GM12878 (cell line): ENCODE measurements around the gene TRIOBP. TPM values are rescaled to one million over a fixed set of nuclear protein-coding genes. Genes with fewer than 3 reads are reported as not detected.

Experiments used
- BHLHE40 ChIP-seq, 2 experiments: fragments of 450-650 bp in 1 of 2; IDR thresholded peaks; 2 replicates each; pipeline ENCODE4 v1.6.1; 2011 to 2017; ENCODE audit warnings: low read depth in 2 of 2, borderline replicate concordance in 1 of 2, improper control_type of control experiment in 1 of 2, low read length in 1 of 2, mild to moderate bottlenecking in 1 of 2
- CBX5 ChIP-seq: sonication (generic); IDR thresholded peaks from 2 replicates; pipeline ENCODE4 v1.6.1; 2016; ENCODE audit warnings: low read depth, moderate library complexity, mild to moderate bottlenecking, inconsistent platforms
- DPF2 ChIP-seq: fragments of 450-650 bp; IDR thresholded peaks from 2 replicates; pipeline ENCODE4 v1.6.1; 2017; ENCODE audit warnings: mild to moderate bottlenecking
- FOXK2 ChIP-seq: fragments of 450-650 bp; IDR thresholded peaks from 2 replicates; pipeline ENCODE4 v1.6.1; 2017; ENCODE audit warnings: mild to moderate bottlenecking, moderate library complexity
- MYB ChIP-seq: fragments of 150-350 bp; IDR thresholded peaks from 2 replicates; pipeline ENCODE4 v1.6.1; 2014; ENCODE audit warnings: mild to moderate bottlenecking, low read depth, low read length, borderline replicate concordance
- NFYA ChIP-seq: IDR thresholded peaks from 2 replicates; pipeline ENCODE4 v1.6.1; 2011; ENCODE audit warnings: low read depth, mild to moderate bottlenecking, low read length, improper control_type of control experiment, borderline replicate concordance
- NR2C1 ChIP-seq: fragments of 450-650 bp; IDR thresholded peaks from 2 replicates; pipeline ENCODE4 v1.6.1; 2017; ENCODE audit warnings: antibody characterized with exemption, mild to moderate bottlenecking, moderate library complexity
- PKNOX1 ChIP-seq: fragments of 450-650 bp; IDR thresholded peaks from 2 replicates; pipeline ENCODE4 v1.6.1; 2016; ENCODE audit warnings: mild to moderate bottlenecking
- SMAD5 ChIP-seq: IDR thresholded peaks from 2 replicates; pipeline ENCODE4 v1.6.1; 2016; ENCODE audit warnings: antibody characterized with exemption, low read depth
- SPI1 ChIP-seq: IDR thresholded peaks from 2 replicates; pipeline ENCODE4 v1.6.1; 2011; ENCODE audit warnings: low read depth, mild to moderate bottlenecking, low read length, moderate library complexity, borderline replicate concordance; ENCODE audit not compliant: insufficient read depth
- SRF ChIP-seq, 2 experiments: IDR thresholded peaks; 2 replicates each; pipeline ENCODE4 v1.6.1; 2011; ENCODE audit warnings: low read depth in 2 of 2, low read length in 2 of 2, mild to moderate bottlenecking in 1 of 2, moderate library complexity in 1 of 2
- TCF12 ChIP-seq: IDR thresholded peaks from 2 replicates; pipeline ENCODE4 v1.6.1; 2011; ENCODE audit warnings: low read depth, mild to moderate bottlenecking, low read length
- ZBTB40 ChIP-seq: fragments of 450-650 bp; IDR thresholded peaks from 2 replicates; pipeline ENCODE4 v1.6.1; 2016; ENCODE audit warnings: mild to moderate bottlenecking, moderate library complexity, borderline replicate concordance
- ZNF24 ChIP-seq: fragments of 450-650 bp; IDR thresholded peaks from 2 replicates; pipeline ENCODE4 v1.6.1; 2017; ENCODE audit warnings: antibody characterized with exemption, mild to moderate bottlenecking
- polyA plus RNA-seq, 11 experiments: library from polyadenylated mRNA; depleted of rRNA in 4 of 11; unstranded in 6 of 11; stranded (reverse) in 5 of 11; fragments of >200 nt; fragmentation: Nextera tagmentation in 4 of 11; fragmentation: Illumina TruSeq in 1 of 11; extraction: Ambion mirVana in 4 of 11; extraction: Trizol in 1 of 11; gene quantifications; 1 replicate in 1 of 11; 2 replicates in 10 of 11; pipeline versions ENCODE4 v1.2.1 to v1.2.3, GENCODE V29; 2011 to 2016; ENCODE audit warnings: inconsistent platforms in 2 of 11, missing spikeins in 2 of 11, low read depth in 1 of 11
- total RNA-seq, 4 experiments: library from RNA; depleted of rRNA in 3 of 4; stranded (reverse); fragments of >200 nt in 3 of 4; fragmentation: Illumina TruSeq in 1 of 4; extraction: Trizol in 1 of 4; gene quantifications; 2 replicates each; pipeline versions ENCODE4 v1.2.1 to v1.2.3, GENCODE V29; 2013 to 2021
- TF ChIP-seq, protein P1 (sequence below): fragments of 450-650 bp; formaldehyde crosslinking; IDR thresholded peaks from 2 replicates; pipeline ENCODE4 v1.5.0; 2022; ENCODE audit warnings: mild to moderate bottlenecking, missing genetic modification characterization
- TF ChIP-seq, protein P2 (sequence below): fragments of 450-650 bp; conservative IDR thresholded peaks from 2 replicates; pipeline ENCODE4 v1.6.1; 2017; ENCODE audit warnings: mild to moderate bottlenecking, moderate library complexity

TRIOBP gene
- total and polyA plus RNA-seq, 10 of the 15 experiments (the other 5 are each of a cell fraction or from before 2014, with no cell fraction given) = 0.21 to 23.6 (median 11.9) TPM

GRCh38 chr22:37807410-37808293 is 110.8 kb downstream of the TRIOBP start, which contains the start of gene GCAT (continued):
- TF ChIP-seq BHLHE40 (IDR thresholded peaks at IDR 0.05; ENCODE audit: borderline replicate concordance in 1 of 2, low read depth in 2 of 2, low read length in 1 of 2) (peak; percentile 23 to 86; a peak in 3 of 4 replicates), ZNF24 (no peak), CBX5 (no peak), NFYA (no peak), DPF2 (0 out of 2 replicates have a peak, but pooled peaks have one; percentile 51), MYB (no peak), TCF12 (no peak), SRF (IDR thresholded peaks at IDR 0.05; ENCODE audit: low read depth in 2 of 2, low read length in 2 of 2) (peak; percentile 53 to 80; a peak in 1 of 4 replicates), SMAD5 (no peak), NR2C1 (no peak), FOXK2 (no peak), ZBTB40 (no peak), PKNOX1 (no peak), SPI1 (no peak)
- TF ChIP-seq, protein P1, sequence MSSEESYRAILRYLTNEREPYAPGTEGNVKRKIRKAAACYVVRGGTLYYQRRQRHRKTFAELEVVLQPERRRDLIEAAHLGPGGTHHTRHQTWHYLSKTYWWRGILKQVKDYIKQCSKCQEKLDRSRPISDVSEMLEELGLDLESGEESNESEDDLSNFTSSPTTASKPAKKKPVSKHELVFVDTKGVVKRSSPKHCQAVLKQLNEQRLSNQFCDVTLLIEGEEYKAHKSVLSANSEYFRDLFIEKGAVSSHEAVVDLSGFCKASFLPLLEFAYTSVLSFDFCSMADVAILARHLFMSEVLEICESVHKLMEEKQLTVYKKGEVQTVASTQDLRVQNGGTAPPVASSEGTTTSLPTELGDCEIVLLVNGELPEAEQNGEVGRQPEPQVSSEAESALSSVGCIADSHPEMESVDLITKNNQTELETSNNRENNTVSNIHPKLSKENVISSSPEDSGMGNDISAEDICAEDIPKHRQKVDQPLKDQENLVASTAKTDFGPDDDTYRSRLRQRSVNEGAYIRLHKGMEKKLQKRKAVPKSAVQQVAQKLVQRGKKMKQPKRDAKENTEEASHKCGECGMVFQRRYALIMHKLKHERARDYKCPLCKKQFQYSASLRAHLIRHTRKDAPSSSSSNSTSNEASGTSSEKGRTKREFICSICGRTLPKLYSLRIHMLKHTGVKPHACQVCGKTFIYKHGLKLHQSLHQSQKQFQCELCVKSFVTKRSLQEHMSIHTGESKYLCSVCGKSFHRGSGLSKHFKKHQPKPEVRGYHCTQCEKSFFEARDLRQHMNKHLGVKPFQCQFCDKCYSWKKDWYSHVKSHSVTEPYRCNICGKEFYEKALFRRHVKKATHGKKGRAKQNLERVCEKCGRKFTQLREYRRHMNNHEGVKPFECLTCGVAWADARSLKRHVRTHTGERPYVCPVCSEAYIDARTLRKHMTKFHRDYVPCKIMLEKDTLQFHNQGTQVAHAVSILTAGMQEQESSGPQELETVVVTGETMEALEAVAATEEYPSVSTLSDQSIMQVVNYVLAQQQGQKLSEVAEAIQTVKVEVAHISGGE (CRISPR knock-in tag) = no peak
- TF ChIP-seq, protein P2, sequence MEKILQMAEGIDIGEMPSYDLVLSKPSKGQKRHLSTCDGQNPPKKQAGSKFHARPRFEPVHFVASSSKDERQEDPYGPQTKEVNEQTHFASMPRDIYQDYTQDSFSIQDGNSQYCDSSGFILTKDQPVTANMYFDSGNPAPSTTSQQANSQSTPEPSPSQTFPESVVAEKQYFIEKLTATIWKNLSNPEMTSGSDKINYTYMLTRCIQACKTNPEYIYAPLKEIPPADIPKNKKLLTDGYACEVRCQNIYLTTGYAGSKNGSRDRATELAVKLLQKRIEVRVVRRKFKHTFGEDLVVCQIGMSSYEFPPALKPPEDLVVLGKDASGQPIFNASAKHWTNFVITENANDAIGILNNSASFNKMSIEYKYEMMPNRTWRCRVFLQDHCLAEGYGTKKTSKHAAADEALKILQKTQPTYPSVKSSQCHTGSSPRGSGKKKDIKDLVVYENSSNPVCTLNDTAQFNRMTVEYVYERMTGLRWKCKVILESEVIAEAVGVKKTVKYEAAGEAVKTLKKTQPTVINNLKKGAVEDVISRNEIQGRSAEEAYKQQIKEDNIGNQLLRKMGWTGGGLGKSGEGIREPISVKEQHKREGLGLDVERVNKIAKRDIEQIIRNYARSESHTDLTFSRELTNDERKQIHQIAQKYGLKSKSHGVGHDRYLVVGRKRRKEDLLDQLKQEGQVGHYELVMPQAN = peak; percentile 69
